Vagina (tissue), 2 donors: ENCODE measurements around the gene SDR39U1.

Experiments used
- CTCF ChIP-seq, 3 experiments: fragments of 450-650 bp in 2 of 3; fragments of 200-600 bp in 1 of 3; sonication (generic) in 1 of 3; IDR thresholded peaks; one replicate each; pipeline ENCODE4 v1.5.1; 2017 to 2019; ENCODE audit warnings: antibody characterized with exemption in 3 of 3, mild to moderate bottlenecking in 2 of 3, moderate library complexity in 2 of 3
- POLR2A ChIP-seq, 2 donors: fragments of 450-650 bp; IDR thresholded peaks; one replicate each; pipeline ENCODE4 v1.6.1; 2017; ENCODE audit warnings: antibody characterized with exemption in 2 of 2, mild to moderate bottlenecking in 2 of 2, moderate library complexity in 2 of 2

GRCh38 chr14:24417832-24418491, 24.6 kb downstream of the SDR39U1 start:
- TF ChIP-seq CTCF (IDR thresholded peaks at IDR 0.05) (no peak), POLR2A (IDR thresholded peaks at IDR 0.05) (no peak)
